T-helper 22 cell (primary cell): ENCODE measurements around the gene EDEM3.
"Not testable (repeated sequence)": the region's sequence is repeated elsewhere in the genome, so short reads cannot be mapped to it uniquely, and the experiment has no call there.

Experiments
- DNase-seq: peaks from one replicate; pipeline ENCODE4 v3.0.0-alpha.2; 2020; ENCODE audit warnings: low read depth

EDEM3 gene

DNA sequence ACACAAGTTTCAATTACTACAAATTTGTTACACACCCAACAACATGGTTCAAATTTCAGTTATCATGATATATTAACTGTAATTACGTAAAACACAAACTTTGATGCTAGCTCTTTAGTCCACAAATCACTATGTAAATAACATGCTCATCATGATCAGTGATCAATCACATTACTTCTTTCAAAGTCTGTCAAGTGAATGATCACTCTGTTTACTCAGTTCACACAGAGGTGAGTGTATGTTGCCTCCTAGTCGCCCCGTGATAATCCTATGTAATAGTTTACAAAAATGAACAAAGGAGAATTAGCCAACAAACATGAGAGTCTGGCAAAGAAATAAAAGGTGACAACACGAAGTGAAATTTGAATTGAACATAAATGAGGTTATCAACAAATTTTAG is 14.3 kb downstream of the EDEM3 start:
- DNase-seq: no peak

DNA sequence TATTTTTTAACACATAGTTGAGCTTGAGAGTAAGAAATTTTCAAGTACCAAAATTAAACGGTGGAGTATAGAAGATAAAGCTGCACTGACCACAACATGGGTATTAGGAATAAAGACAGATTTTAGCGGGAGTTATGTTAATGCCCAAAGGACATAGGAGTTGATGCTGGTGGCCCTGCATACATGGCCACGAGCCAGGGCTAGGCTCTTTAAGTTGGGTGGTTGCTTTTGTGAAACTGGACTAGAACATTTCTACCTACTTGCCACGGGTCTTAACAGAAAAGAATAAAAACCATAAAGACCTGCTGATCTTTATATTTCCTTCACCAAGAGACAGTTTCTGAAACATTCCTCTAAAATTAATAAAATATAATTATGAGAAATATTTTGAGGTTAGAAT is 14.9 kb downstream of the EDEM3 start:
- no peak for DNase-seq

DNA sequence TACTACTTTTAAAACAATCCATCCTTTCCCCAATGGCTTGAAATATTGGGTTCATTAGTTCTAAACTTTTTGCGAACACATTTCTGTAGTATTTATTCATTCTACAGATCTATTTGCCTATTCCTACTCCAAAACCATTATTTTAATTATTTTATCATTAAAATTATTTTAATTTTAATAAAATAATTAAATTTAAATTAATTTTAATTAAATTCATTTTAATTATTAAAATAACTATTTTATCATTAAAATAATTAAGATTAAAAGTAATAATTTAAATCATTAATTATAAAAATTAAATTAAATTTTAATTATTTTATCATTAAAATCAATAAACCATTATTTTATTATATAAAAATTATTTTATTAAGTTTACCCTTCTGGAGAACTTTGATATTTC is 15.6 kb downstream of the EDEM3 start:
- no peak for DNase-seq

GRCh38 chr1:184734980-184735379 is 19.7 kb downstream of the EDEM3 start:
- DNase-seq: no peak

- no peak for DNase-seq
These were observed 29.8 kb downstream of the EDEM3 start for GRCh38 chr1:184724843-184725242.

DNA sequence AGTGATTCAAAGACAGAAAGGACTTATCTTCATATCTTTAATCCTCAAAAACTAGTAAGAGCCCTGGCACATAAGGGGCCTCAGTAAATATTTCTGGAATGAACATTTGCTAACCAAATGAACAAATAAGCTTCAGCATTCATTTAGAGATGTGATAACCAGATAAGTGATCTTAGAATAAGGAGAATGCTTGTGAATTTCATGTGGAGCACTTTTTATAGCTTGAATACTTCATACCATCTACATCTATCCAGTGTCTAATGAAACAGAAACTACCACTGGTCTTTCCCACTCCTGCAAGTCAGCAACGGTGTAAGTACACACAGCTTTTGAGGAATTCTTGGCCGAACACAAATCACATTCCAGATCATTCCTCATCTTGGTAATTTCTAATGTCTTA is 38.5 kb downstream of the EDEM3 start:
- DNase-seq: no peak

DNA sequence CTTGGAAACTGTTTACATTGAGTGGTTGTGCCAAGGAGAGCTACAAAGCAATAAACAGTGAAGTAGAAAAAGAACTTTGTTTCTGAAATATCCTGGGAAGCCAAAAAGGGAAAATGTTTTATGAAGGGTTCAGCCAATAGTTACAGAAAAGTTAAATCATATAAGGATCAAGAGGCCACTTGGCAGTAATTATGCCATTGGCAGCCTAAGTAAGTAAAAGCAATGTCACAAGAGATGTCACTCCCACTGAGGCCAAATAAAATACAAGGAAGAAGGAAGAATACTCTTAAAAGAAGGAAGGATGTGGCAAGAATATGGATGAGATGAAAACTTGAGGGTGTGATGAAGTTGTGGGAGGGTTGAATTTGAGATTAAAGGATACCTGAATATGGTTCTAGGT is 45.2 kb downstream of the EDEM3 start:
- no peak for DNase-seq

DNA sequence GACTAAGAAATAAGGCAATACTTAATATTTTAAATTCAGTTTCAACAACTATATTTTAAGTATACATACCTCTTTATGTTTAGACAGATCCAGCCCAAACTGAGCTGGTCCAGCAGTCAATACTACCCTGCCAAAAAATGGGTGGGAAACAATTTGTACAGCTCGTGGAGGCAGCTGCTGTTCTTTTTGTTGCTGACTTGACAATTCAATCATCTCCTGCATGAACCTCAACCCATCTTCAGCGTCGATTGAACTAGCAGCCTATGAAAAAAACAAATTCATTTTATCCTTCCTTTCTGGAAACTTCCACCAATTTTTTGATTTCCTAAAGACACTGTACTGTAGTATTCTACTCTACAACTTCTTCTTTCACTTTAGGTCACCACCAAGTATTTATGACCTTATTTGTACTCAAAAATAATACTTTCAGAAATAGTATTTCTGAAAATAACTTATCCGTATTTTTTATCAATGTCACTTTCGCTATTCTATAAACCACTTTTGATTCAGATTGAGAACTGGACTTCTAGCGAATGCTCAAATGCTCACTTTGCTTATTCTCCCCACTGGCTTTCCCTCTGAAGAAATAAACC is 46.5 kb downstream of the EDEM3 start:
- DNase-seq: no peak

- DNase-seq: no peak
These were observed 49.4 kb downstream of the EDEM3 start for GRCh38 chr1:184705271-184705670.

DNA sequence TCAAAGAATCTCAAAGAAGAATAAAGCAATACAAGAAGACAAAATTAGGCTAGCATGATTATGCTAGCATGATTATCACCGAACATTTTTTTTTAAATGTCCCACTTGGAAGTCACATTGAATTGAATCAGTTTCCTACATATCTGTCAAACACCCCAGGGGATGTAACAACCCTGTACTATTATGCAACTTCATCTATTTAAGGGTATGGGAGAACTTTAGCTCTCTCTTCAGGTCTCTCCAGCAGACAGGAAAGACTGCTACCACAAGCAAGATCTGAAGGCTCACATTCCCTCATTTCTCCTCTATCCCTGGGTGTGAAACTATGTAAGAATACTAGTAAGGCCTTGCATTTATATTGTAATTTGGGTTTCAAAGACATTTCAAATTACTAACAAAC is 52.8 kb downstream of the EDEM3 start:
- DNase-seq: no peak

DNA sequence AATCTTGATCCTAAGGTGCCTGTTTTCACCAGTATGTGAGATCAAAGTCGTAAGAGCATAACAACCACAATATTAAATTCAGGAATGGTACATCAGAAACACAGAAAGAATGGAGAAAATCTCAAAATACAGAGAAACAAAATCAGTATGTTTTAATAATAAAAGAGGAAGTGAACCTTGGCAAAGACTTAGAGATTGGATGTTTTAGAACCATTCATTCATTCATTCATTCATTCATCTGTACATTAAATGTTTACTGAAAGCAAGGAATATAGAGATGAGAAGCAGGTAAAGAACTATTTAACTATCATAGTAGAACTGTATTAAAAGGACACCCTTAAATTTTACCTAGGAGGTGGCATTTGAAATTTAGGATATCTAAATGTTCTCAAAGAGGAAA is 55.7 kb downstream of the EDEM3 start:
- DNase-seq: no peak

GRCh38 chr1:184698016-184698415 is 56.6 kb downstream of the EDEM3 start:
- DNase-seq: no peak

GRCh38 chr1:184696403-184696802 is 58.3 kb downstream of the EDEM3 start:
- no peak for DNase-seq

- DNase-seq: no peak
These were observed 59.6 kb downstream of the EDEM3 start for GRCh38 chr1:184695023-184695422.

DNA sequence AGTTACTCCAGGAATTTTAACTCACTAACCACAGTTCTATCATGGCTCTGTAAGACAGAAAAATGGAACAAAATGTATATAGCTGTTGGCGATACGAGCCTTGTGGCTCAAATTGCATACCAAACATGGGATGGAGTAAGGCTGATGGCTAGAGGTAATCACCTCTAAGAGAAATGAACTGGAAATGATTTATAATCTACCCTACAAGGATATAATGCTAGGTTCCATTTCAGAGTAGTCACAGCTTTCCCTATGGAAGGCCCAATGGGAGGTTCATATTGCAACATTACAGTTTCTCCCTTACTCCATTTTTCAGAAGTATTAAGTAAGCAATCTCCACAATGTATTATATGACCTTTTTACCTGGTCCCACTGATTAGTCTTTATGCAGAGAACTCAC is 61.6 kb downstream of the EDEM3 start:
- DNase-seq: no peak

DNA sequence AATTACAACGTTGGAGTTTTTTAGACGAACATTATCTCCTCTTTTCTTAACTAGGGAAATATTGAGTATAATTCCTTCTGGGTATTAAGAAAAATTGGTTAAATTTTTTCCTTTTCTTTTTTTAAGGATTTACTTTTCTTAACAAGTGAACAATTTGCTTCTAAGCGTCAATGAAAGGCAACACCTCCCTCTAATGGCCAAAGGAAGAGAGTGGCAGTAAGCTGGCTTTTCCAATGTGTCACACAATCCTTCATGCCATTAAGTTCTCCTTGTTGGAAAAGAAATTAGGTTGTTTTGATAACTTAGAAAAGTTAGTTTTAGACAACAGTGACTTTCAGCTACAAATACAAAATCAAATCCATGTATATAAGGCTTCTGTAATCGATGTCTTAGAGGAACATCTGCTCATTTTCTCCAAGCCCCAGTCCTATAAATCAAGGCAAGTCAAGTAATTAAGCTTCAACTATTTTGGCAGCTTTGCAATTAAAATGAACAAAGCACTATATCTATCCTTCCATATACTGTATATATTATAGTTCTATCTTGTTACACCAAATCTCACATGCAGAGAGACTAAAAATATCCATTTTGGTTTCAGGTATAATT is 62.8 kb downstream of the EDEM3 start:
- DNase-seq: no peak

DNA sequence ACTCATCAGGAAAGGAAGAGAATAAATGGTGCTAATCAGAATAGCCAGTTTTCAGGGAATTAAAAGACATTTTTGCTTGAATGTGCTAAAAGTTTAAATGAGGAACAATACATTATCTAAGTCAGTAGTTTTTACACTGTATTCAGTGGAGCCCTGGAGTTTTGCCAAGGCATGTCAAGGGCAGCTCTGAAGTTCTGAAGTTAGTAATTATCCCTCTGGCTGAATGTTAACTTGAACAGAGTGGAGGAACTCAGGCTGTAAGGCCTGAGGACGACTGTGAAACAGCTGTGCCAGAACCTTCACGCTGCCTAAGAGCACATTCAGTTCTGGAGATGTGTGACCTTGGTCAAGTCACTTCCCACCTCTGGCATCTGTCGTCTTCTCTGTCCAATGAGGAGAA is 68.1 kb downstream of the EDEM3 start:
- no peak for DNase-seq

- DNase-seq: no peak
These were observed 69.5 kb downstream of the EDEM3 start for GRCh38 chr1:184685116-184685515.

DNA sequence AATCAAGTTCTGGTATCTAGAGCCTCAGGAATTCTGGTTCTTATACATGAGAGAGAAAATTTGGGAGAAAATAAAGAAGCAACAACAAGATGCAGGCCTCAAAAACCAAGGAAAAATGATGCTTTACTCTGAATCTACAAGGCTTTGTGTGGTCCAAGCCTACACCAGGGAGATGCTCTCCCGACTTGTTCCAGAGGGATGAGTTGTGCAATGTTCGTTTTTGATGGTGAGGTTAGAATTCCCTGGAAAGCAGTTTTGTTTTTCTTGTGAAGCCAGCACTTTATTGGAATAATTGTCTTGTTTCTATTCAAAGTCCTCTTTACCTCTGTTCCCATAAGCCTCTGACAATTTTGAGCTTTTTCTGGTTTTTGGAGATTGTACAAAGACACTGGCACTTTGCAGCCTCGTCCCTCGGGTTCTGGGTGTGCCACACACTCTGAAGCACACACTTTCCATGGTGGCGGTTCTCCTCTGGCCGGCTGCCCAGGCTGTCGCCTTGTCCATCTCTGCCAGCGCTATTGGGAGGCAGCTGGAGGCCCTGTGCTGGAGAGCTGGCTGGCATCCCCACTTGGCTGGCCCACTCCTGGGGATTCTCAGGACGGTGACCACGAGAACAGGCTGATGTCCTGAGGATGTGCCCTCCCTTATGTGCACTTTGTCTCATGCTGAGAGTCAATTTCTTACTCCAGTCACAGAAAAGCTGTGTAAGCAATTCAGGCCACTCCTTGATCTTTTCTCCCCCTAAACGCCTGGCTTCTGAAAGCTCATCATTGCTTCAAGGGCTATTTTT is 70.2 kb downstream of the EDEM3 start:
- DNase-seq: no peak

DNA sequence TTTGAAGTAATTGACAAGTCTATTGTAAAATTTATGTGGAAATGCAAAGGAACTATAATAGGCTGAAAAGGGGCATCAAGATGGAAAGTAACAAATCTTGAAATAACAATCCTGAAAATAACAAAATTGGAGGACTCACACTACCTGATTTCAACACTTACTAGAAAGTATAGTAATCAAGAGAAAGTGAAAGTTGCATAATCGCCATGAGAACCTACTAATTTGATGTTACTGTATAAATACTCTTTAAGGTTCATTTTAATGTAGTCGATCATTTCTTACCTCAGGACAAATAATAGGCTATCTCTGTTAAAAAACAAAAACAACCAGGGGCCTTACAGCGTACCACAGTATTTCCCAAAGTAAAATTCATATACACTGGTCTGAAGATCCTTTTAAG is 71.7 kb downstream of the EDEM3 start:
- DNase-seq: no peak

DNA sequence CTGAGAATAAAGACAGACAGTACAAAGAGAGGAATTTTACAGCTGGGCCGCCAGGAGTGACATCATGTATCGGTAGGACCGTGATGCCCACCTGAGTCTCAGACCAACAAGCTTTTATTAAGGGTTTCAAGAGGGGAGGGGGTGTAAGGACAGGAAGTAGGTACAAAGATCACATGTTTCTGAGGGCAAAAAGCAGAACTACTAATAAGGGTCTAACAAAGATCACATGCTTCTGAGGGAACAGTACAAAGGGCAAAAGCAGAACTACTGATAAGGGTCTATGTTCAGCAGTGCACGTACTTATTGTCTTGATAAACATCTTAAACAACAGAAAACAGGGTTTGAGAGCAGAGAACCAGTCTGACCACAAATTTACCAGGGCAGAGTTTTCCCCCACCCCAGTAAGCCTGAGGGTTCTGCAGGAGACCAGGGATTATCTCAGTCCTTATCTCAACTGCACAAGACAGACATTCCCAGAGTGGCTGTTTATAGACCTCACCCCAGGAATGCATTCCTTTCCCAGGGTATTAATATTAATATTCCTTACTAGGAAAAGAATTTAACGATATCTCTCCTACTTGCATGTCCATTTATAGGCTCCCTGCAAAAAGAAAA is 73.9 kb downstream of the EDEM3 start:
- DNase-seq: not testable (repeated sequence)

DNA sequence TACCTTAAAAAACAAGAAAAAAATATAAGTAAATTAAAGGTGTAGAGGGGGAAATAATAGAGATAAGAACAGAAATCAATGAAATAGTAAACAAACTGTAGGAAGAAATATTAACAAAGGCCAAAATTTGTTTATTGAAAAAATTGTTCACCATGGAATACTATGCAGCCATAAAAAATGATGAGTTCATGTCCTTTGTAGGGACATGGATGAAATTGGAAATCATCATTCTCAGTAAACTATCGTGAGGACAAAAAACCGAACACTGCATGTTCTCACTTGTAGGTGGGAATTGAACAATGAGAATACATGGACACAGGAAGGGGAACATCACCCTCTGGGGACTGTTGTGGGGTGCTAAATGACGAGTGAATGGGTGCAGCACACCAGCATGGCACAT is 75.2 kb downstream of the EDEM3 start:
- DNase-seq: not testable (repeated sequence)

DNA sequence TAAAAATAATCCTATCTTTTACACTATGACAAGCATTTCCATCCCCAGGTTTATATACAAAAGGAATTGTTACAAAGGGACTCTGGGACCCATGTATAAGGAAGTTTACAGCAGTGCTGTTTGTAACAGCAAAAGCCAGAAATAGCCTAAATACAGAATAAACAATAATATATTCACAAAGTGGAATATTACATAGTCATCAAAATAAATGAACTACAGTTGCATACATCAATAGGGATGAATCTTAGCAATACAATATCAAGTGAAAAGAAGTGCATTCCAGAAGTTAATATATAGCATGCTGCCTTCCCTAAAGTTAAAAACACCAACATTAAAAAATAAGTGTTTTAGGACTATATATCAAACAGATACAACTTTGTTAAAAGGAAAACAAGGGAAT is 77.3 kb downstream of the EDEM3 start:
- DNase-seq: no peak
